OCI-LY3 (cell line): ENCODE results near the gene NBPF20.
A peak's percentile ranks its signal among the peaks of the same experiment; 100 is the strongest.
"Not testable (repeated sequence)": the region's sequence is repeated elsewhere in the genome, so short reads cannot be mapped to it uniquely, and the experiment has no call there.

ENCODE experiments used
- H2AFZ ChIP-seq: fragments of 200-600, 300-600 bp; shearing (Covaris generic); 2 replicates; pipeline ENCODE4 v1.6.0; 2014; ENCODE audit warnings: antibody characterized with exemption, low read depth, low read length
- H3K27ac ChIP-seq: fragments of 200-600, 300-600 bp; sonication (generic); 2 replicates; pipeline ENCODE4 v1.5.1; 2014; ENCODE audit warnings: mild to moderate bottlenecking, low read length, moderate library complexity, mixed read lengths
- H3K27me3 ChIP-seq: fragments of 200-600, 300-600 bp; sonication (generic); 2 replicates; pipeline ENCODE4 v1.6.1; 2014; ENCODE audit warnings: low read depth, low read length, mixed read lengths
- H3K36me3 ChIP-seq: fragments of 200-600, 300-600 bp; sonication (generic); replicated peaks from 2 replicates; pipeline ENCODE3; 2014; ENCODE audit warnings: low read depth, low read length, mixed read lengths
- H3K4me1 ChIP-seq: fragments of 300-600, 200-600 bp; sonication (generic); 2 replicates; pipeline ENCODE4 v1.6.1; 2014; ENCODE audit warnings: low read length, mixed read lengths
- H3K4me2 ChIP-seq: fragments of 200-600, 300-600 bp; sonication (generic); 2 replicates; pipeline ENCODE4 v1.6.1; 2014; ENCODE audit warnings: low read length, mixed read lengths
- H3K4me3 ChIP-seq: fragments of 300-600, 200-600 bp; sonication (generic); 2 replicates; pipeline ENCODE4 v1.5.1; 2014; ENCODE audit warnings: antibody characterized with exemption, mild to moderate bottlenecking, low read length, moderate library complexity
- H3K79me2 ChIP-seq: fragments of 300-600, 200-600 bp; shearing (Covaris generic); 2 replicates; pipeline ENCODE4 v1.6.1; 2014; ENCODE audit warnings: mild to moderate bottlenecking, low read length, mixed read lengths
- H3K9ac ChIP-seq: fragments of 300-600, 200-600 bp; shearing (Covaris generic); 2 replicates; pipeline ENCODE4 v1.6.0; 2014; ENCODE audit warnings: mild to moderate bottlenecking, low read length, moderate library complexity
- H3K9me3 ChIP-seq: fragments of 200-600, 300-600 bp; shearing (Covaris generic); 2 replicates; pipeline ENCODE4 v1.6.1; 2014; ENCODE audit warnings: low read length, mixed read lengths; ENCODE audit not compliant: insufficient read depth
- H4K20me1 ChIP-seq: fragments of 200-600, 300-600 bp; sonication (generic); 2 replicates; pipeline ENCODE4 v1.6.1; 2016; ENCODE audit warnings: low read length, mixed read lengths; ENCODE audit not compliant: insufficient read depth
- EZH2phosphoT487 ChIP-seq: fragments of 200-600 bp; shearing (Covaris generic); IDR thresholded peaks from 2 replicates; pipeline ENCODE4 v1.6.1; 2018; ENCODE audit warnings: antibody characterized with exemption, mixed run types, low read depth
- TF ChIP-seq, protein P1 (sequence below): fragments of 200-600, 300-600 bp; sonication (generic); IDR thresholded peaks from 2 replicates; pipeline ENCODE4 v1.5.1; 2014; ENCODE audit warnings: antibody characterized with exemption, low read length, low read depth

The NBPF20 gene, protein sequence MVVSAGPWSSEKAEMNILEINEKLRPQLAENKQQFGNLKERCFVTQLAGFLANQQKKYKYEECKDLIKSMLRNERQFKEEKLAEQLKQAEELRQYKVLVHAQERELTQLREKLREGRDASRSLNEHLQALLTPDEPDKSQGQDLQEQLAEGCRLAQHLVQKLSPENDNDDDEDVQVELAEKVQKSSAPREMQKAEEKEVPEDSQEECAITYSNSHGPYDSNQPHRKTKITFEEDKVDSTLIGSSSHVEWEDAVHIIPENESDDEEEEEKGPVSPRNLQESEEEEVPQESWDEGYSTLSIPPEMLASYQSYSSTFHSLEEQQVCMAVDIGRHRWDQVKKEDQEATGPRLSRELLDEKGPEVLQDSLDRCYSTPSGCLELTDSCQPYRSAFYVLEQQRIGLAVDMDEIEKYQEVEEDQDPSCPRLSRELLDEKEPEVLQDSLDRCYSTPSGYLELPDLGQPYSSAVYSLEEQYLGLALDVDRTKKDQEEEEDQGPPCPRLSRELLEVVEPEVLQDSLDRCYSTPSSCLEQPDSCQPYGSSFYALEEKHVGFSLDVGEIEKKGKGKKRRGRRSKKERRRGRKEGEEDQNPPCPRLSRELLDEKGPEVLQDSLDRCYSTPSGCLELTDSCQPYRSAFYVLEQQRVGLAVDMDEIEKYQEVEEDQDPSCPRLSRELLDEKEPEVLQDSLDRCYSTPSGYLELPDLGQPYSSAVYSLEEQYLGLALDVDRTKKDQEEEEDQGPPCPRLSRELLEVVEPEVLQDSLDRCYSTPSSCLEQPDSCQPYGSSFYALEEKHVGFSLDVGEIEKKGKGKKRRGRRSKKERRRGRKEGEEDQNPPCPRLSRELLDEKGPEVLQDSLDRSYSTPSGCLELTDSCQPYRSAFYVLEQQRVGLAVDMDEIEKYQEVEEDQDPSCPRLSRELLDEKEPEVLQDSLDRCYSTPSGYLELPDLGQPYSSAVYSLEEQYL (N-terminal part only)

DNA sequence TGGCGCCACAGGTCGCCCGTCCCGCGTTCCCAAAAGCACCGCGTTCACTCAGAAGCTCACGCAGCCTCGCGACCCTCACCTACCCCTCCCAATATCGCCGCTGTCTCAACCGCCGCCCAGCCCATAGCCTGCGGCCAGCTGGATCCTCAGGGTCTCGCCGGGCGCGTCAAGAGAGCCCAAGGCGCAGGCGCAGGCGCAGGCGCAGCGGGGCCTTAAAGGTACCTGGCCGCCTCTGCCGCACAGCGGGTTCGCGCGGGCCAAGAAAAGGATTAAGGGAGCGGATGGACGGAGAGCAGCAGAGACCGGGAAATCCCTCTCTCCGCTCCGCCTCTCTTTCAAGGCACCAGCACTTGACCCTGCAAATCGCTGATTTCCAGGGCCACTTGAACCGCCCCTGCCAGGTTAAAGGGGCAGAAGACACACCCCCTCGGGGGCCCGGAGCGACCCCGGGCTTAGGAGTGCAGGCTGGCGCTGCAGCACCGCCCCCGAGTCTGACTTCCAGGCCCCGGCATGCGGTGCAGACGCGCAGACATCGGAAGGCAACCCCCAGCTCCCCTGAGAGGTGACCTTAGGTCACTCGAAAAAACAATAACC, at the start of gene NBPF20:
NBPF20 (minus strand) TSS at position 168 of the 594 bp plus-strand sequence. CDS start 20,331 bp downstream, outside the sequence.
- Histone ChIP-seq H2AFZ (peak within 1 kb of the TSS; percentile 92), H3K36me3 (no peaks in the 10 kb centered on the region), H3K4me1 (peaks cover 4% of the 10 kb centered on the region; the same call in 1 of the 2 replicates), H3K79me2 (no peaks in the 10 kb centered on the region), H3K9me3 (peaks cover 5% of the 10 kb centered on the region), H3K27me3 (peaks cover 4% of the 10 kb centered on the region; the same call in 1 of the 2 replicates), H3K4me2 (peak within 1 kb of the TSS; percentile 95), H3K4me3 (peak within 1 kb of the TSS; percentile 89), H4K20me1 (no peaks in the 10 kb centered on the region), H3K27ac (no peak within 1 kb of the TSS), H3K9ac (peak within 1 kb of the TSS; percentile 65)
- no peak for TF ChIP-seq EZH2phosphoT487
- TF ChIP-seq, protein P1, sequence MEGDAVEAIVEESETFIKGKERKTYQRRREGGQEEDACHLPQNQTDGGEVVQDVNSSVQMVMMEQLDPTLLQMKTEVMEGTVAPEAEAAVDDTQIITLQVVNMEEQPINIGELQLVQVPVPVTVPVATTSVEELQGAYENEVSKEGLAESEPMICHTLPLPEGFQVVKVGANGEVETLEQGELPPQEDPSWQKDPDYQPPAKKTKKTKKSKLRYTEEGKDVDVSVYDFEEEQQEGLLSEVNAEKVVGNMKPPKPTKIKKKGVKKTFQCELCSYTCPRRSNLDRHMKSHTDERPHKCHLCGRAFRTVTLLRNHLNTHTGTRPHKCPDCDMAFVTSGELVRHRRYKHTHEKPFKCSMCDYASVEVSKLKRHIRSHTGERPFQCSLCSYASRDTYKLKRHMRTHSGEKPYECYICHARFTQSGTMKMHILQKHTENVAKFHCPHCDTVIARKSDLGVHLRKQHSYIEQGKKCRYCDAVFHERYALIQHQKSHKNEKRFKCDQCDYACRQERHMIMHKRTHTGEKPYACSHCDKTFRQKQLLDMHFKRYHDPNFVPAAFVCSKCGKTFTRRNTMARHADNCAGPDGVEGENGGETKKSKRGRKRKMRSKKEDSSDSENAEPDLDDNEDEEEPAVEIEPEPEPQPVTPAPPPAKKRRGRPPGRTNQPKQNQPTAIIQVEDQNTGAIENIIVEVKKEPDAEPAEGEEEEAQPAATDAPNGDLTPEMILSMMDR, result no peak

DNA sequence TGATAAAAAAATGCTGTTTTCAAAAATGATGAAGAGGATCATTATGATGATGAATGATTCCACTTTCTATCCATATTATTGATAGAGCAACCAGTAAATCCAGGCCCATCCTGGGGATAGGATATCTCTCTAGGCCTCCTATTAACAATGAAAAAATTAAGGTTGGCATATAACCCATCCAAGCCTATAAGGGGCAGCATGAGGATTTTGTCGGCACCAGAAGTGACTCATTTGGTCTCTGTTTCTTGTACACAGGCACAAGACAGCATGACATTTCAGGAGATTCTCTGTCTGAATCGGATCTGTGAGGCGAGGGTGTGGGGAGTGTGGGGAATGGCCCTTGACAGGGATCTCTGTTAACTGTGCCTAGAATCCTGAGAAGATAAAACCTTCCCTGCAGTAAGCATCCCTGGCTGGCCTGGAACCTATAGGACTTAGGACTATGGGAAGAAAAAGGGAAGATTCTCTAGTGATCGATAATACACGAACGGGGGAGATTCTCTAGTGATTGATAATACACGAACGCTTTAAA, 49.5 kb upstream of the NBPF20 start:
- not testable (repeated sequence) for H3K27me3 ChIP-seq, H2AFZ ChIP-seq, H4K20me1 ChIP-seq, H3K4me2 ChIP-seq, H3K4me1 ChIP-seq, H3K4me3 ChIP-seq, H3K27ac ChIP-seq, H3K79me2 ChIP-seq, H3K36me3 ChIP-seq, H3K9me3 ChIP-seq, H3K9ac ChIP-seq

DNA sequence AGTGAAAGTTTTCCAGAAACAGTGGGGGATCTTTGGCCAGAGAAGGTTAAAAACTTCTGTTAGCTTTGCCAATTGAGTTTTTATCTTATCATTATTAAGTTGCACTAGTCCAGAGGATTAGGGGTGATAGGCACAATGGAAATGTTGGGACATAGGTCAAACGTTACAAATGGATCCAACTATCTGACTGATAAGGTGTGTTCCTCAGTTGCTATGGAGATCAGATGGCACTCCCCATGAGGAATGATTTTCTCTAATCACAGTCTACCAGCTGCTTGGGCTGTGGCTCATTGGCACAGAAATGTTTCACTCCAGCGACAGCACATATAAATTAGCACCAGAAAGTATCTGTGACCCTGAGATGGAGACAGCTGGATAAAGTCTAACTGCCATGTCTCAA, 47.3 kb upstream of the NBPF20 start:
- H3K4me1 ChIP-seq, H3K9ac ChIP-seq, H3K27ac ChIP-seq, H4K20me1 ChIP-seq, H3K27me3 ChIP-seq, H3K4me3 ChIP-seq, H3K9me3 ChIP-seq, H3K79me2 ChIP-seq, H3K36me3 ChIP-seq, H2AFZ ChIP-seq, H3K4me2 ChIP-seq: not testable (repeated sequence)

DNA sequence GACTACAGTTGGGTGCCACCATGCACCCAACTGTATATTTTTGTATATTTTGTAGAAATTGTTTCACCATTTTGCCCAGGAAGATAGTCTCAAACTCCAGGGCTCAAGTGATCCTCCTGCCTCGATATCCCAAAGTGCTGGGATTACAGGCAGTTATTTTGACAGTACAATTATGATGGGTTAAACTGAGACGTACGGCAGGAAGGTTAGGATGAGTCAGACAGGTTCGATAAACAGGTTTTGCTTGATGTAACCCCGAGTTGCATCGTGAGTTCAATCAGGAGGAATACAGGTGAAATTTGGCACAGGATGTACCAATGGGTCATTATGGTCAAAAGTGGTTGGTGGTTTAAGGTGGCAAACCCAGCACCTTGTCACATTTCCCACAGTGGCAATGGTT, 46.0 kb upstream of the NBPF20 start:
- not testable (repeated sequence) for H3K79me2 ChIP-seq, H3K4me3 ChIP-seq

DNA sequence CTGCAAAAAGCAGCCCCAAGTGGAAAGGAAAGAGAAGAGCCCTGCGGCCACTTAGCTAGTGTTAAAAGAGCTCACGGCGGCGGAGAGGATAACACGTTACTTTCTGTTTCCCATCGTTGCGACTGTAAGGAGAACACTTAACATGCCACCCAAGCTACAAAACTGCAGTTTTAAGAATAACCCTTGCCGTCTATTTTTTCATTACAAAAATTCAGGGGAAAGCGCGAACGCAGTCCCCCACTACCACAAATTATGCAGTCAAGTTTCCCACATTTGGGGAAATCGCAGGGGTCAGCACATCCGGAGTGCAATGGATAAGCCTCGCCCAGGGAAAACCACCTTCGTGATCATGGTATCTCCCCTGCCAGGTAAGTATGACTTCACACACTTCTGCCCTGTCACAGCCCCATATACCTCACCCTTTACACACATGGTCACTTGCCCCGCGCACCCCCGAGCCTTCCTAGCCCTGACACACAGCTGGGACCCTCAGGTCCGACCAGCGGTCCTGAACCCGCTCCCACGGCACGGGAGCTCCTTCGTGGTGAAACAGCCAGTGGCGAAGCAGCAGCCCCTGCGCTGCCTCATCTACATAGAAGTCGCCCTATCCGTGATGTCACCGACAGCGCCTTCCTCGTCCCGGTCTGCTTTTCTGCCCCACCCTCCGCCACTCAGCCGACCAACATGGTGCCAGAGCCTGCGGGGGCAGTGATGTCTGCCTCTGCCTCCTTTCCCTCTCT, 40.2 kb upstream of the NBPF20 start:
- H3K27me3 ChIP-seq, H4K20me1 ChIP-seq, H3K79me2 ChIP-seq, H3K9me3 ChIP-seq, H3K4me1 ChIP-seq, H3K36me3 ChIP-seq, H2AFZ ChIP-seq: not testable (repeated sequence)
- peak overlapping the region; percentile 63 for H3K9ac ChIP-seq
- H3K27ac ChIP-seq, result peak overlapping the region; percentile 62
- peak overlapping the region; percentile 30 for H3K4me2 ChIP-seq
- H3K4me3 ChIP-seq, result peak overlapping the region; percentile 70

More for the DNA sequence above, 46.0 kb upstream of the NBPF20 start:
- not testable (repeated sequence) for H3K27ac ChIP-seq, H3K9me3 ChIP-seq, H3K9ac ChIP-seq, H3K27me3 ChIP-seq, H2AFZ ChIP-seq, H3K36me3 ChIP-seq, H3K4me2 ChIP-seq, H4K20me1 ChIP-seq, H3K4me1 ChIP-seq

DNA sequence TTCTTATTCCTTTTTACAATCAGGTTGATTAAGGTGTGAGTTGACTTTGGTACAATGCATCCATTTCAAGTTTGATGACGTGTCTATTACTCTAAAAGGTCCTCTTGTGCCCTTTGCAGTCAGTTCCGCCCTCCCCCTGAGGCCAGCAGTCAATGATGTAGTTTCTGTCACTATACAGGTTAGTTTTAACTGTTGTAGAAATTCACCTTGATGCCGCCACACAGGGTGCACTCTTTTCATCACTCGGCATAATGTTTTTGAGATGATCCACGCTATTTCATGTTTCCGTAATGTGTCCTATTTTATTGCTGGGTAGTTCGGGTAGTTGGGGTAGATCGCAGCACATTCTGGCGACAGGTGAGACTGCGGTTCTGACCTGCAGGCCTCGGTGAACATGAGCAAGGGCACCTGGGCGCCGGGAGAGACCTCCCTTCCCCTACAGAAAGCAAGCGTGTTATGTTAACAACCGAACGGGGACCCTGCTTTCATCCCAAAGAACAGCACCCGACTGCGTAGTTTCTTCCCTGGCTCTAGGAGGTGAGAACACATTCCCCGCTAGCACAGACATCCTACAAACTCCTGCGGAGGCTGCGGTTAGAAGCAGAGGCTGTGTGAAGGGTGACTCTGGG, 39.4 kb upstream of the NBPF20 start:
- H3K27ac ChIP-seq, result peak overlapping the region; percentile 62

DNA sequence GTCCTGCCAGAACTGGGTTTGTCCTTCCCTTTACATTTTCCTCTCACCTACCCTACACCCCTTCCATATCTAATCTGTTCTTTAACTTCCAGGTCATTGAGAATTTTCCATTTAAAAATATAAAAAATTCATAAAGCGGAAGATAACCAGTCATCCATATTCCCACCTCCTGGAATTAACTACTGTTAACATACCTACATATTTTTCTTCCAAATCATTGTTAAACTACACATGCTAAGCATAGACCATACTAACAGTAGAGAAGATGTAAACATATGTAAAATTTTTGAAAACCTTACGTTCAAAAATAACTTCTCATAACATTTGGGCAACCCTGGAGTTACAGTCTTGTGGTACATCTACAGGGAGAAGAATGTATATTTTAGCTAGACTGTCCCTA, 38.6 kb upstream of the NBPF20 start:
- peak overlapping the region; percentile 20; the same call in 1 of the 2 replicates for H3K4me2 ChIP-seq
- H3K27me3 ChIP-seq, H3K36me3 ChIP-seq, H4K20me1 ChIP-seq, H3K27ac ChIP-seq, H3K9ac ChIP-seq, H3K4me1 ChIP-seq, H2AFZ ChIP-seq, H3K79me2 ChIP-seq, H3K4me3 ChIP-seq, H3K9me3 ChIP-seq: not testable (repeated sequence)

More for the DNA sequence above, 39.4 kb upstream of the NBPF20 start:
- H3K27me3 ChIP-seq, H2AFZ ChIP-seq, H3K79me2 ChIP-seq, H3K9me3 ChIP-seq, H3K4me1 ChIP-seq, H4K20me1 ChIP-seq, H3K36me3 ChIP-seq: not testable (repeated sequence)
- Histone ChIP-seq H3K4me2 (peak overlapping the region; percentile 42), H3K4me3 (peak overlapping the region; percentile 54), H3K9ac (peak overlapping the region; percentile 11)
